GM18909 (cell line): ENCODE data around the gene NCK1.
"Not testable (repeated sequence)": the region's sequence is repeated elsewhere in the genome, so short reads cannot be mapped to it uniquely, and the experiment has no call there.

Experiments
- ATAC-seq: cut with Tn5 transposase; IDR thresholded peaks from one replicate; pipeline ENCODE4 v1.9.1; 2021; ENCODE audit warnings: mild to moderate bottlenecking; ENCODE audit not compliant: unreplicated experiment, poor library complexity

The NCK1 gene

DNA sequence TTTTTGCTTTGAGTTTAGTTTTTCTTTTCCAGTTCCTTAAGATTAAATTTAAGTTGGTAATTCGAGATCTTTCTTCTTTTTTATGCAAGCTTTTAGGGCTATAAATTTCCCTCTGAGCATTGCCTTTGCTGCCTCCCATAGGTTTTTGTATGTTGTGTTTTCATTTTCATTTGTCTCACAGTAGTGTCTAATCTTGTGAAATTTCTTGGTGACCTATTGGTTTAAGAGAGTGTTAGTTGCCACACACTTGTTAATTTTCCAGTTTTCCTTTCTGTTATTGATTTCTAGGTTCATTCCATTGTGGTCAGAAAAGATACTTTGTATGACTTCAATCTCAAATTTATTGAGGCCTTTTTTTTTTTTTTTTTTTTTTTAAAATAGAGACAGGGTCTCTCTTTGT lies 77.5 kb downstream of the NCK1 start:
- no peak for ATAC-seq

DNA sequence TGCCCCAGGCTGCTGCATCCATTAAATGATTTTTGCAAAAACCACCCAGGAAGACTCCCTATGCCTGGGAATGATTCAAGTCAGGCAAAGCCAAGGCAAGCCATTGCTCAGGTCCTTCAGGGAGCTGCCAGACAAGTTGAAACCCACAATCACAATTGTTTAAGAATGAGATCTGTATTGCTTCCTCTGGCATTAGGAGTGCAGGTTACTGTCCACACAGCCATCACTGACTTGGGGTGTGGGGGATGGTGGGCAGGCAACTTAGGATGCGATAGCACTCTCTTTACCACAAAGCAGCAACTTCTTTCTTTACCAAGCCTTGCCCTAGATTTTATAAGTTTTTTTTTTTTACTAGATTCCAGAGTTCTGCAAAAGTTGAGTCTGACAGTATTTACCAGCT lies 80.8 kb downstream of the NCK1 start:
- no peak for ATAC-seq

DNA sequence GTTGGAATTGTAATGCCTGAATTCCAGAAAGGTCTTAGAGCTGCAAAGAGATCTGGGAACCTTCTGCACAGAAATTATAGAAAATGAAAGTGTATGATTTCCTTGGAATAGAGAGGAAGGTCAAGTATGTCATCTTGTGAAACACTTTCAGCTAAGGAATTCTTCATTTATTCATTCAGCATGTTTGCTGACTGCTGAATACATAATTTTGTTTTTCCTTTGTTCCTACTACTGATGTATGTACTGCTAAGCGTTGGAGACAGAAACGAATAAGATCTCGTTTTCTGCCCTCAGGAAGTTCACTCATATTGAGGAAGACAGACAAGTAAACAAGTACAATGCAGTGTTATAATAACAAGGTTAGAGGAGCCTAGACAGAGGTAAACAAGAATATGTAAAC lies 81.4 kb downstream of the NCK1 start:
- no peak for ATAC-seq

DNA sequence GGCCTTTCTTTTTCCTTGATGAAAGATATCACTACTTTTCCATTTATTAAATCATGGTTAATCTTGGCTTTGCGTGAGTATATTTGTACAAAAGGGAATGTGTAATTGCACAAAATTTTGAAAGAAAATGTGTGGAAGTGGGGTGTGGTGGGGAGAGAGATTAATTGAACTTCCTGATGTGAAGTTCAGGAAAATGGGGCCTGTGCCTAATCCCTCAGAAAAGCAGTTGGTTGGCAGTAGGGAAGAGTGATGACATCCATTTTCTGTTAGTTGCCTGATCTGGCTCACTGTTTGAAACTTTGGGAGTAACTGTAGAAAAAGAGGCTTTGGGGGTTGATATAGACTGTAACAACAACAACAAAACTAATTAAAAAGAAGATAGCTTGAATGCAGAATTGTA lies 85.0 kb downstream of the NCK1 start:
- no peak for ATAC-seq

DNA sequence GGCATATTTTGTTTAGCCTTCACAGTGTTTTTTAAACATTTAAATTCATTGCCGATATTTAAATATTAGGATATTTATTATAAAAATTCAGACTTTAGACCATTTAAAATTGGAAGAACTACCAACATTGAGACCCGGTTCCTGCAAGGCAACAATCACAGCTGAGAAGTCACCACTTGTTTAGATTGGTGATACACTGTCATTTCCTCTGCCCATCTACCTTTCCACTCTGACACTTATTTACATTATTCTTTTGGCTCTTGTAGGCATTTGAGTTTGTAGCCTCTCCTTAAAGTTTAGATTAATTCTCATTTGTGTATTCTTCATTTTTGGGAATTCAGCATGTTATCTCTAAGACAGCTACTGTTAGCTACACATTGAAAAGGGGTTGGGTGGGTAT lies 85.5 kb downstream of the NCK1 start:
- ATAC-seq: no peak

DNA sequence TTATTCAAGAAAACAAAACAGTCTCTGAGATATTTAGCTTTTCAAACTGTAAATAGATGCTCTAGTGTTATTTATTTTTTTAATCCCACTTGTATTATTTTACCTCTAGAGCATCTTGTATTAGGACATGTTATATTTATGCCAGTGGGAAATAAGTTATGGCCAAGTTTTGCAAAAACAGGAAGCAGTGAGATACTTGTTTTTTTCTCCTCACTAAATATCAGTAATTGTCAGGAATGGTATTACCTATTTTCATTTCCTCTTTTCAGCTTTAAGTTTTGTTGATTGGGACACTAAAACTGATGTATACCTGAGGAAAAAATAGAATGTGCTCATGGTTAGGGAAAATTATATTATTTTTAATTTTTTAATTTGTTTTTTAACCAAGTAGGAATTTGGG lies 87.1 kb downstream of the NCK1 start:
- no peak for ATAC-seq

DNA sequence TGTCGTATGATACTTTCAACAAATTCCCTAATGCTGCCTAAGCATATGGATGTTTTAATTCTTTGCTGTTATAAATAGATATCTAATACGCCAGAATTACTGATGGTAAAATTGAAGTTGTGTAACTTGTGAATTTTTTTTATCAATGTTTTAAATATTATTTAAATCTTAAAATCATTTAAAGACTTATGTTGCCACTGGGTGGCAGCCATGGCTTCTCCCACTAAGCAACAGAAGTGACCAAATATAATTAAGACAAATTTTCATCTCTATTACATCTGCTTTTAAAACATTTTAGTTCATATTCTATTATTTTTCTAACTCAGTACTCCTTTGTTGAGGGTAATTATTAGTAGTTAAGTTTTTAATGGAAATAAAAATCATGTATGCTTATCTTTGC lies 87.7 kb downstream of the NCK1 start:
- ATAC-seq: no peak

DNA sequence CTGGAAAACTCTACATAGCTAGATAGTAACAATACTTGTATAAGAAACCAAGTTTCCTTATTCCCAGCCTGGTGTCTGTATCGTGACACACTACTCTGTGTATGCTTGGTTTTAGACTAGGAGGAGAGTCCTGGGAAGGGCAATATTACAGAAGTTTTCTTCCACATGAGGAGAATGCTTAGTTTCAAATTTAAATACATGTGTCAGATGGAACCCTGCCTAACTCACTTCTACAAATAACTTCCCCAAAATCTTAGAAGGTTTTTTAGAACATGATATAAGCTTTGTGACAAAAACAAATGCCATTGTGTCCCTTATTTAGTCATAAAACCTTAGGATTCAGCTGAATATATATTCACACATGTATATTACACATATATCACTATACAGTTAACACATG lies 88.6 kb downstream of the NCK1 start:
- no peak for ATAC-seq

DNA sequence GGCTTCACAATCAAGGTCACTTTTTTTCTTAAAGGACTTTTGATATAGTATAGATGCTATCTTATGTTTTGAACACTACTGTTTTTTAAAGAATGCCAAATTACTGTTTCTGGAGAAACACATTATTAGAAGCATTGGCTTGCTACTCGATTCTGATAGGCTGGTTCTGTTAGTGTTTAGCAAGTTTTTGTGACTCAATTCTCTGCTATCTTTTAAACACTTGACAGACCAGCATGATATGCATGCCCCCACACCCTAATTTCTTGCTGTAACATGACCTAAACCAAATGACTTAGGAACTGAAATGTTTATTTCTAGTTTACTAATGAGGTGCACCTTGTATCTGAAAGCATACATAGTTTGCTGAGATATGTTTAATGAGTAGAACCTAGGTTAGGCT lies 90.3 kb downstream of the NCK1 start:
- no peak for ATAC-seq

DNA sequence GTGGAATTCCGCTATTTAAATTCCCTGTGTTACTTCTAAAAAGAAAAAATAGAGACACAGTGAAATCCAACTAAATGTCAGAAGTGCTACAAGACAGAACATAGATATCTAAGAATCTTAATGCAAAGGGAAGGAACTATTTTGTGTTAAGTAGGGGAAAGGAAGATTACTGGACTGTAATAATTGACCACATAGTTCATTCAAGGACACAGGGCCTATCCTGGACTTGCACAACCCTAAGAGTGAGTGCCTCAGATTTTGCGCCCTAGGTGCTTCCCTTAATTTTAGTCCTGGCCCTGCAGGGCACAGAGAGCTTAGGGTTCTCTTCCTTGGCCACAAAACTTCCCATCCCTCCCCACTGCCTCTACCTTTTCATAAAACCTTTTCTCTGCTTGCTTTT lies 92.2 kb downstream of the NCK1 start:
- no peak for ATAC-seq

DNA sequence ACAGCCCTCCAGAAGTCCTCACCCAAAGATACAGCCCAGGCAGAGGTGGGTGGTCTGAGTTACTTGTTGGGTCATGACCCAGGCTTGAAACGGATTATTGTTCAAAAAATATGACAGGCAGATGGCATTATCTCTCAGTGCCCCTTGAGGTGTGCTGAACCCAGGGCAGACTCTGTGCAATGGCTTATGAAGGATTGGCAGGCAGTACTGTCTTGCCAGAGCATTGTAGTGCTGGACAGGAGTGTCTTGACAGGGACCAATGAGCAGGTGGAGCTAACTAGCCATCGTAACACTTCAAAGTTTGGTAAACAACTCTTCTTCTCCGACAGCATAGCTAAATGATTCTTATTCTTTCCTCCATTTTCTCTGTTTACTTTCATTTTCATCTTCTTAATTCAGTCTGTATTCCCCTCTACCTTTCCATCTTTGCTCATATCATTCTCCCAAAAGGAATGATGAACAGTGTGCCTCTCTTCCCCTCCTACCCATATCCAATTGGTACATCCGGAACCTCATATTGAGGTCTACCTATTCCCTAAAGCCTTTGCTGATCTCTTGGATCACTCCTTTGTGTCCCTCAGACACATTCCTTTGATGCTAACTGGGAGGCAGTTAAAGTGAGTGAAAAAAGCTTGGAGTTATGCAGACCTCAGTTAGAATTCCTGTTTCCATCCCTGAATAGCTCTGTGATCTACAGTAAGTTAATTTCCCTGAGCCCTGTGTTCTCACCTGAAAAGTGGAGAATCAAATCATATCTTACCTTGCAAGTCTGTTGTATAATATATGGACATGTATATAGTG lies 93.2 kb downstream of the NCK1 start:
- ATAC-seq: no peak

DNA sequence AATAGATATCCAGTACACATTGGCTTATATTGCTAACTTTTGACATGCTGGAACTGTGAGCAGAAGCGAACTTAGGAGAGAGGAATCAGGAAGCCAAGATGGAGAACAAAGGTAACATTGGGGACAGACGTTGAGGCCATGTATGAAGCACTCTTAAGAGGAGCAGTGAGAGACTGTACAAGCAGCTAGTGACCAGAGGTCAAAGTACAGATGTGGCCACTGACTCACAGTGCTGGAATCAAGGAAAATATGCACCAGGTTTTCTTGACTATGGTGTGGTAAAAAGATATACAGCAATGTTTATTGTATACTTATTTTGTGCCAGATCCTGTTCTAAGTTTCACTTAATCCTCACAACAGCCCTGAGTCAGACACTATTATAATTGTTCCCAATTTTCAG lies 93.8 kb downstream of the NCK1 start:
- no peak for ATAC-seq

DNA sequence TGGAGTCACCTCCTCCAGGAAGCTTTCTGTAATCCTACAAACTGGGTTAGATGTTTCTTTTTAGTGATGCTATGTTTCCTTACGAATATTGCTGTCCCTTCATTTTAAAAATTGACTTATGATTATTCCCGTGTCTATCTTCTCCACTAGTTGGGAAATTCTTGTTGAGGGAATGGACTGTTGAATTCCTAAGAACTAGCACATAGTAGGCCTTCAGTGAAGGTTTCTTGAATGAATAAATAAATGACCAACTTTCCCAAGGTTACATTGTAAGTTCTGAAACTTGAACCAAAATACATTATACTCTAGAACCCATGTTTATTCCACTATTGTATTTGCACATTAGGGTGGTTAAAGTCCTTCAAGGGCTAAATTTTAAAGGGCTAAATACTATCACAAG lies 95.0 kb downstream of the NCK1 start:
- no peak for ATAC-seq

DNA sequence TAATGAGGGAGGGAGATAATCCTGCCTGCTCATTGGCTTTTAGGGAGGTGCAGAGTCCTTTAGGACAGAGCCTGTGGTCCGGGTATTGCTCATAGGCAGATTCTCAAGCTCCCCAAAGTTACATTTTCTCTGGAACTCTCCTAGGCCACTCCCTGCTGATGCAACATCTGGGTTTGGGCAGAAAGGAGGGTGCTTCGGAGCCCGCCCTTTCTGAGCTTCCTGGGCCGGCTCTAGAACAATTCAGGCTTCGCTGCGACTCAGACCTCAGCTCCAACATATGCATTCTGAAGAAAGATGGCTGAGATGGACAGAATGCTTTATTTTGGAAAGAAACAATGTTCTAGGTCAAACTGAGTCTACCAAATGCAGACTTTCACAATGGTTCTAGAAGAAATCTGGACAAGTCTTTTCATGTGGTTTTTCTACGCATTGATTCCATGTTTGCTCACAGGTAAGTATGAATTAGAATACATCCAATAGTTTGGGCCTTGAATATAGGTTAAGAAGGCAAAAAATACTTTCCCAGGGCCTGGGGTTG lies 95.8 kb downstream of the NCK1 start, which contains the start of gene IL20RB:
TSS of gene IL20RB (plus strand) at position 233 of the 538 bp plus-strand sequence. CDS start at position 364, 131 bp downstream.
- no peak for ATAC-seq

DNA sequence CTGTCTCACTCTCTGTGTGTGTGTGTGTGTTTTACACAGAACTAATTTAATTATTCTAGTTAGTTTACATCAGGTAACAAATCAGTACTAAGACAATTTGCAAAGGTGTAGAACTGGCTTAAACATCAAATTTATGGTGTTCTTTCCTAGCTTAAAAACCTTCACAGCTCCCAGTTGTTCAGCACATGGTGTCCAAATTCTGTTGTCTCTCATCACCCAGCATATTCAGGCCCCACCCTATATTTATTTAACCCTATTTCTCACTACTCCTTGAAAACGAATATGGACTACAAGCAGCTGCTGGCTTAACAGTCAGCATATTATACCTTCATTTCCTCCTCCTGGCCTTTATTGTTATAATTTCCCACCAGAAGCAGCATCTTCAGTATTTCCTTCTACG lies 96.9 kb downstream of the NCK1 start:
- ATAC-seq: no peak

DNA sequence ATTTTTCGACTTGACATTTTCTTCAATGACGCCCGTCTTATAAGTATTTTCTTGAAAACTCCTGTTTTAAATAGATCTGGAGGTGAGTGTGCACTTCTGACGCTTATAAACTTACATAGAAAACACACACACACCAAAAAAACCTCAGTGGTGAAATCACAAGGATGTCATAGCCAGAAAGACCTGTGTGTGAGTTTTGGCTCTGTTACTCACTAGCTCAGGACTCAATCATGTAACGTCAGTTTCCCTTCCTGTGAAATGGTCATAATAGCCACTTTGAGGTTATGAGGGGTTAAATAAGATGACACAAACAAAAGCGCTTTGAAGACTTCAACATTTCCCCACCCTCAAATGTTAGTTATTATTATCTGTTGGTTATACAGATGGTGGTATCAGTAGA lies 97.6 kb downstream of the NCK1 start:
- no peak for ATAC-seq

DNA sequence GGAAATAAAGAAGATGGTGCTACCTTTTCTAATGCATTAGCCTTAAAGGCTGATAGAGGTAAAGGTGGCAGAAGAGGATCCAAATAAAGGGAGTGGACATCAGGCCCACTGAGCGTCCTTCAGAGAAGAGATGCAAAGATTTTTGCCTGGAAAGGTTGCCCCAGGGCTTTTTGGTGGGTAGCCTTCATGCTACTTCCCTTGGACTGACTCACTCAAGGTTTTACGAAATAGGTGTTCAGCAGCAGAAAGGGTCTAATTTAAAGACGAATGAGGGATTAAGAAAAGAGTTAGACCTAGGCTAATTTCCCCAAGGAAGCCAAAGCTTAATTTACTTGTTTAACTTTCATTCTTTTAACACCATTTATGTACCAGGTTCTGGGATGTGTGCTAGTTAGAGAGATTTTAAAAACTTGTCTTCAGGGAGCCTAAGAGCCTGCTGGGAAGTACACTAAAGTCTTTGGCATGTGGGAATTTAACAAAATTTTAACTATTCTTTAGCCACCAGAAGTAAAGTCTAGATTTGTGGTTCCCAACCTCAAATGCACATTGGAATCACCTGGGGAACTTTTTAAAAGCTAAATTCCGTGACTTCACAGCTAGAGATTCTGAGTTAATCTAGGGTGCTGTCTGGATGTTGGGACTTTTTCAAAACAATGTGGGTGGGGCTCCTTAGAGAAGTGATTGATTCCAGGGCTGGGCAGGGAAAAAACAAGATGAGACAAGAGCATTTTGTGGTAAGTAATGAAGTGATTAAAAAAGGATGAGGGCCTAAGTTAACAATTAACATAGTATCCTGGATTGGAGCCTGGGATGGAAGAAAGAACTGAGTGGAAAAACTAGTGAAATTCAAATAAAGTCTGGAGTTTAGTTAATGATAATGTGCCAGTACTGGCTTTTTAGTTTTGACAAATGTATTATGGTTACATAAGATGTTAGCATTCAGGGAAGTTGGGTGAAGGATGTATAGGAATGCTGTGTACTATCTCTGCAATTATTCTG lies 99.1 kb downstream of the NCK1 start:
- ATAC-seq: no peak

DNA sequence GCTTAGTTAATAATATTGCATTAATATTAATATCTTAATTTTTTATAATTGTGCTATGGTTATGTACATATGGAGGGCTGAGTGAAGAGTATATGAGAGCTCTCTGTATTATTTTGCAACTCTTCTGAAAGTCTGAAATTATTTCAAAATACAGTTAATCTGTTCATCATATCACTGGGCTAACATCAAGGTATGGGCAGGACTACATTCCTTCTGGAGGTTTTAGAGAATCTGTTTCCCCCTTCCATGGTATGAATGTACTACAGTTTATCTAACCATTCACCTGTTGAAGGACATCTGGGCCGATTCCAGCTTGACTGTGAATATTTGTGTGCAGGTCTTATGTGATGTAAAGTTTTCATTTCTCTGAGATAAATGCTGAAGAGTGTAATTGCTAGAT lies 100.9 kb downstream of the NCK1 start:
- no peak for ATAC-seq

DNA sequence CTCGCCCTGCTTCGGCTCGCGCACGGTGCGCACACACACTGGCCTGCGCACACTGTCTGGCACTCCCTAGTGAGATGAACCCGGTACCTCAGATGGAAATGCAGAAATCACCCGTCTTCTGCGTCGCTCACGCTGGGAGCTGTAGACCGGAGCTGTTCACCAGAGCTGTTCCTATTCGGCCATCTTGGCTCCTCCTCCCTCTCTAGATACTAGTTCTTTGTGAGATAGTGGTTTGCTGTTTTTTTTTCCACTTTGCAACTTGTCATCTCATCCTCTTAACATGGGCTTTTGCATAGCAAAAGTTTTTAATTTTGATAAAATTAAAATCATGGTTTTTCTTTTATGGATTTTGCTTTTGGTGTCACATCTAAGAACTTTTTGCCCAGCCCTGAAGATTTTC lies 107.5 kb downstream of the NCK1 start:
- not testable (repeated sequence) for ATAC-seq

DNA sequence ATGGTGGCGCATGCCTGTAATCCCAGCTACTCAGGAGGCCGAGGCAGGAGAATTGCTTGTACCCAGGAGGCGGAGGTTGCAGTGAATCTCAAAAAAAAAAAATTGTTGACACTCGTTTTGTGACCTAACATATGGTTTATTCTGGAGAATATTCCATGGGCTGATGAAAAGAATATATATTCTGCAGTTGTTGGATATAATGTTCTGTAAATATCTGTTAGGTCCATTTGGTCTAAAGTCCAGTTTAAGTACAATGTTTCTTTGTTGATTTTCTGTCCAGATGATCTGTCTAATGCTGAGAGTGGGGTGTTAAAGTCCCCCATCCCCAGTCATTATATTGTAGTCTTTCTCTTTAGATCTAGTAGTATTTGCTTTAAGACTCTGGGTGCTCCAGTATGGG lies 111.3 kb downstream of the NCK1 start:
- ATAC-seq: no peak

DNA sequence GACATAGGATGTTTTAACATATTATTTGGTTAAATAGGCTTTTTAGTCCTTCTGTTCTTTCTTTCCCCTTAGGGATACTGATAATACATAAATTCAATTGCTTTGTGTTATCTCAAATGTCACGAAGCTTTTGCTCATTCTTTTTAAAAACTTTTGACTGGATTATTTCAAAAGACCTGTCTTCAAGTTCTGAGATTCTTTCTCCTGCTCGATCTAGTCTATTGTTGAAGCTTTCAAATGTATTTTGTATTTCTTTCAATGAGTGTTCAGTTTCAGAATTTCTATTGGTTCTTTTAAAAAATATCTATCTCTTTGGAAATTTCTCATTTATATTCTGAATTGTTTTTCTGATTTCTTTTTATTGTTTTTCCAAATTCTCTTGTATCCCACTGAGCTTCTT lies 112.7 kb downstream of the NCK1 start:
- ATAC-seq: no peak
